HEK293T (cell line): ENCODE data around the gene UBC.

ENCODE experiments used
- ARNT ChIP-seq: fragments of 450-650 bp; IDR thresholded peaks from 2 replicates; pipeline ENCODE4 v1.6.1; 2017; ENCODE audit warnings: mild to moderate bottlenecking
- BHLHE40 ChIP-seq: fragments of 450-650 bp; IDR thresholded peaks from 2 replicates; pipeline ENCODE4 v1.6.1; 2016; ENCODE audit warnings: mild to moderate bottlenecking, moderate library complexity, borderline replicate concordance
- CTBP1 ChIP-seq: fragments of 450-650 bp; IDR thresholded peaks from 2 replicates; pipeline ENCODE4 v1.6.1; 2016; ENCODE audit warnings: borderline replicate concordance
- ELF4 ChIP-seq: fragments of 450-650 bp; IDR thresholded peaks from 2 replicates; pipeline ENCODE4 v1.6.1; 2017; ENCODE audit warnings: antibody characterized with exemption
- FOXA1 ChIP-seq: fragments of 450-650 bp; IDR thresholded peaks from 2 replicates; pipeline ENCODE4 v1.6.1; 2016; ENCODE audit warnings: mild to moderate bottlenecking
- FOXM1 ChIP-seq: fragments of 450-650 bp; IDR thresholded peaks from 2 replicates; pipeline ENCODE4 v1.6.1; 2017; ENCODE audit warnings: mild to moderate bottlenecking, borderline replicate concordance
- L3MBTL2 ChIP-seq: fragments of 450-650 bp; conservative IDR thresholded peaks from 2 replicates; pipeline ENCODE4 v1.6.1; 2016; ENCODE audit warnings: mild to moderate bottlenecking
- LEF1 ChIP-seq: fragments of 450-650 bp; IDR thresholded peaks from 2 replicates; pipeline ENCODE4 v1.6.1; 2017; ENCODE audit warnings: mild to moderate bottlenecking, borderline replicate concordance
- NFRKB ChIP-seq: fragments of 450-650 bp; IDR thresholded peaks from 2 replicates; pipeline ENCODE4 v1.6.1; 2016; ENCODE audit warnings: mild to moderate bottlenecking, moderate library complexity
- SP1 ChIP-seq: fragments of 450-650 bp; IDR thresholded peaks from 2 replicates; pipeline ENCODE4 v1.6.1; 2017
- SUZ12 ChIP-seq: fragments of 450-650 bp; IDR thresholded peaks from 2 replicates; pipeline ENCODE4 v1.6.1; 2016; ENCODE audit warnings: mild to moderate bottlenecking
- TARDBP ChIP-seq: fragments of 450-650 bp; IDR thresholded peaks from 2 replicates; pipeline ENCODE4 v1.6.1; 2016
- ZNF384 ChIP-seq: fragments of 450-650 bp; IDR thresholded peaks from 2 replicates; pipeline ENCODE4 v1.6.1; 2016
- TF ChIP-seq, protein P1 (sequence below): fragments of 450-650 bp; IDR thresholded peaks from 2 replicates; pipeline ENCODE4 v1.6.1; 2016

DNA sequence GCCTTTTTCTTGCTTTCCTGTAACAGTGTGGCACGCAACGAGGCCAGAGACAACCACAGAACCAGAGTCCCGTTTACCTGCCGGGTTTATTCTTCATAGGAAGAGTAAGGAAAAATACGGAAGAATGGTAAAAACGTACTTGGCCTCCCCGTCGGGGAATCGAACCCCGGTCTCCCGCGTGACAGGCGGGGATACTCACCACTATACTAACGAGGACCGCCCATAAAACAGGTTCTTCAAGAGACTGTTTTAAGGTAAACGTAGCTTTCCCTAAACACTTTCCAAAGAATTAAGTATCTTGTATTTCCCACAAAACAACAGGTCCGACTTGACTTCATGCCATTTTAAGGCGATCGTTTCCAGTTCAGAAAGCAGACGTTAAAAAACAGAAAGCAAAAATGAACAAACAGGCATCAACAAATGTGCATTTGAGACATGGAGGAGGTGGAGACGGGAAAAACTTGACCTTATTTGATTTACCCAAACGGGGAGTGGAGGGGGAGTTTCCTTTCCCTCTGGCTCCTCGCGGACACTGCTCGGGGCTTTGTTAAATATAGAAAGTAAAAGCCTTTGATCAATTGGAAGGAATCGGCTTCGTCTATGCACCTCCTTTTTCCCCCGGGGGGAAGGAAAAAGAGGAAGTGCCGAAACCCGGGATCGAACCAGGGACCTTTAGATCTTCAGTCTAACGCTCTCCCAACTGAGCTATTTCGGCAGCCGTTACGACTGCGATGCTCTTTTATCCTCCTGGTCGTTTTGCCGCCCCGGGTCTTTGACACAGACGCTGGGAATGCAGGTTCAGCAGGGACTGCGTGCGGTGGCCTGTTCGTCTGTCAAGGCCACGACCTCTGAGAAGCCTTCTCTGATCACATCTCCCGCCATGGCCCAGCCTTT is 13.0 kb upstream of the UBC start:
- no peak for TF ChIP-seq SP1
- no peak for TF ChIP-seq SUZ12
- TF ChIP-seq NFRKB = no peak
- no peak for TF ChIP-seq FOXA1
- TF ChIP-seq, protein P1, sequence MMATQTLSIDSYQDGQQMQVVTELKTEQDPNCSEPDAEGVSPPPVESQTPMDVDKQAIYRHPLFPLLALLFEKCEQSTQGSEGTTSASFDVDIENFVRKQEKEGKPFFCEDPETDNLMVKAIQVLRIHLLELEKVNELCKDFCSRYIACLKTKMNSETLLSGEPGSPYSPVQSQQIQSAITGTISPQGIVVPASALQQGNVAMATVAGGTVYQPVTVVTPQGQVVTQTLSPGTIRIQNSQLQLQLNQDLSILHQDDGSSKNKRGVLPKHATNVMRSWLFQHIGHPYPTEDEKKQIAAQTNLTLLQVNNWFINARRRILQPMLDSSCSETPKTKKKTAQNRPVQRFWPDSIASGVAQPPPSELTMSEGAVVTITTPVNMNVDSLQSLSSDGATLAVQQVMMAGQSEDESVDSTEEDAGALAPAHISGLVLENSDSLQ = no peak
- 0 out of 2 replicates have a peak, but pooled peaks have one; percentile 9 for TF ChIP-seq L3MBTL2
- TF ChIP-seq FOXM1 = no peak
- TF ChIP-seq TARDBP = no peak
- no peak for TF ChIP-seq BHLHE40
- TF ChIP-seq ELF4 = no peak
- peak; percentile 95 for TF ChIP-seq ZNF384
- no peak for TF ChIP-seq CTBP1
- no peak for TF ChIP-seq ARNT
- TF ChIP-seq LEF1 = peak; percentile 29; the same call in 1 of the 2 replicates
